Measurements from ENCODE around the gene ANGEL2.
A peak's percentile ranks its signal among the peaks of the same experiment; 100 is the strongest.

The ANGEL2 gene

DNA sequence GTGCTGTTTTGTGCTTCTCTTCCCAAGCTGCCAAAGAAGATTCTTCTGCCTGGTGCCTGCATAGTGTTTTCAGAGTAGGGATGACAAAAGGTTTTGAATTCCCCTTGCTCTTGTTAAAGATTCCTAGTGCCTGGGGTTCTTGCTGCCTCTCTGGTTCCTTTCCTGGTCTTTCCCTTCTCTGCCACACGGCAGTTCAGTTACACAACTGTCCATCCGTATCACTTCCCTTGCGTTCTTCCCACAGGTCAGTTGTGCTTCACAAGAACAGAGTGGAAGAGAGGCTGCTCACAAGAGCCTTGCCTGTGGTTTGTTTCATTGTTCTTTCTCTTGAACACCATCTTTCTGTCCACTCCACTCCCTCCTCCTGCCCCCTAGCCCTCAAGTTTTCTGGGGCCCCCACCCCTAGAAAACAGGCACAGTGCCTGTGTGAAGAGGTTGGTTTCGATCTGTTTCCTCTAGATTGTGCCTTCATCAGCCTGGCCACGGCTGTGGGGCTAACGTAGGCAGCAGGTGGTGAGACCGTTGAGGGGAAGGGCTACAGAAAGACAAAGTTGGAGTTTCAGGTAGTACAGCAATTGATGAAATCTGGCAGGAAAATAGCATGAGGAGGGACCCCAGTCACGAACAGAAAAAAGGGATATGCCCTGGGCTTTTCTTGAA is 59.6 kb downstream of the ANGEL2 start:
- Mint-ChIP-seq H3K4me1 (ENCODE audit: low read depth) (peaks cover 3% of the 10 kb centered on the region), H3K9me3 (no peaks in the 10 kb centered on the region), H3K27me3 (ENCODE audit: low read depth) (peaks cover 48% of the 10 kb centered on the region), H3K36me3 (ENCODE audit: low read depth) (no peaks in the 10 kb centered on the region), H3K27ac (no peak overlapping the region), H3K4me3 (no peak overlapping the region)

DNA sequence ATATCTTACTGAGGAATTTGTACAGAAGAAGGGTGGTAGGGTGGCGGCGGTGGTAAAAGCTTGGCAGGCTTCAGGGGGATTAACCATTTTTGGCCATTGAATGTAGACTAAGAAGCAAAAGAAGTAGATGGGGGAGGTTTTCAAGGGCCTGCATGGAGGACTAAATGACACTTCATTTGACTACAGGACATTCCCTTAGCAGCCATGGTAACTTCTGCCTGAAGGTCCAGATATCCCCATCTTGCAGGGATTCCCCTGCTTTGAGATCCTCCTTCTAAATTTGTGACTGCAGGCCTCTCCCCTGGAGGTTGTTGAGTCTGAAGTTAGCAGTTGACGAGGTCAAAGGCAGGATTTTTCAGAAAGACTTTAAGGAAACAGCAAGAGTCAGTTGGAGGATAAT is 60.6 kb downstream of the ANGEL2 start:
- no peaks in the 10 kb centered on the region for H3K36me3 Mint-ChIP-seq (ENCODE audit: low read depth)
- peaks cover 8% of the 10 kb centered on the region for H3K4me1 Mint-ChIP-seq (ENCODE audit: low read depth)
- no peak overlapping the region for H3K27ac Mint-ChIP-seq
- H3K4me3 Mint-ChIP-seq, result no peak overlapping the region
- H3K9me3 Mint-ChIP-seq, result no peaks in the 10 kb centered on the region
- peaks cover 58% of the 10 kb centered on the region for H3K27me3 Mint-ChIP-seq (ENCODE audit: low read depth)

DNA sequence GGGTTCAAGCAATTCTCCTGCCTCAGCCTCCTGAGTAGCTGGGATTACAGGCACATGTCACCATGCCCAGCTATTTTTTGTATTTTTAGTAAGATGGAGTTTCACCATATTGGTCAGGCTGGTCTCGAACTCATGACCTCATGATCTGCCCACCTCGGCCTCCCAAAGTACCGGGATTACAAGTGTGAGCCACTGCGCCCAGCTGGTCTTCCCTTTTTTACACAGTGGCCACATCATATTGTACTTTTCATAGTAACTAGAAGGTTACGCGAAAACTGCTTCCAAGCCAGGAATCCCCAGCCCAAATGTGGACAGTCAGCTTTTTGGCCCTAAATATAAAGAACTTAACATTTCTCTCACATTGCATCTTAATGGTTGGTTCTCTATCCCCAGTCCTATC is 61.2 kb downstream of the ANGEL2 start:
- peaks cover 64% of the 10 kb centered on the region for H3K27me3 Mint-ChIP-seq (ENCODE audit: low read depth)
- H3K36me3 Mint-ChIP-seq (ENCODE audit: low read depth), result no peaks in the 10 kb centered on the region
- no peak overlapping the region for H3K27ac Mint-ChIP-seq
- H3K4me3 Mint-ChIP-seq, result no peak overlapping the region
- peaks cover 11% of the 10 kb centered on the region for H3K4me1 Mint-ChIP-seq (ENCODE audit: low read depth)
- no peaks in the 10 kb centered on the region for H3K9me3 Mint-ChIP-seq

DNA sequence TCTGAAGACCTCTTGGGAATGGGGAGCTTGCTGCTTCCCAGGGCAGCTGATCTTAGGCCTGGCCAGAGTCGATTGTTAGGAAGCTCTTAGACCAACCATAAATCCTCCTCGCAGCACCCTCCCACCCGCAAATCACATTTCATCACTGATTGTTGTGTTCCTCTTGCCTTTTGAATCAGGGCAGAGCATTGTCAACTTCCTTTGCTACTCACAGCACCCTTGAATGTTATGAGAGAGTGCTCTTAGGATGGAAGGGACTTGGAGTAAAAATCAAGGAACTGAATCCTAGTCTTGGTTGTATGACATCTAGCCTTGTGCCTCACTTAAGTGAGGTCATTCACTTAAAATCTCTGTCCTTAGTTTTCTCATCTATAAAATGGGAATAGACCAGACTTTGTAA is 62.3 kb downstream of the ANGEL2 start:
- peaks cover 11% of the 10 kb centered on the region for H3K4me1 Mint-ChIP-seq (ENCODE audit: low read depth)
- no peaks in the 10 kb centered on the region for H3K36me3 Mint-ChIP-seq (ENCODE audit: low read depth)
- no peak overlapping the region for H3K27ac Mint-ChIP-seq
- H3K9me3 Mint-ChIP-seq, result no peaks in the 10 kb centered on the region
- H3K4me3 Mint-ChIP-seq, result peak overlapping the region; percentile 2
- H3K27me3 Mint-ChIP-seq (ENCODE audit: low read depth), result peaks cover 73% of the 10 kb centered on the region

DNA sequence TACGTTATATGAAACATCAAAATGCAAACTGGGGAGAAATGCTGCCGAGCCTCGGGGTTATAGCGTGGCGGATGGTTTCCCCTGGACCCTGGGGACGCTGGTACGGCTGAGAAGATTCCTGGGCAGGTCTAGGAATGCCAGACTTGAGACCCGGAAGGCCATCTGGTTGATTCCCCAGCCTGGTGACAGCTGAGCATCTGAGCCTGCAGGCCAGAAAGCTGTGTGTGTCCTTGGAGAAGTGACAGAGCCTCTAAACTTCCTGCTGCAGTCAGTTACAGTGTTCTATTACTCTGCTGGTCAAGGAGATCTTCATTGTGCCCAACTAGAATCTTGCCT is 63.1 kb downstream of the ANGEL2 start:
- H3K4me1 Mint-ChIP-seq (ENCODE audit: low read depth), result peaks cover 11% of the 10 kb centered on the region
- H3K27me3 Mint-ChIP-seq (ENCODE audit: low read depth), result peaks cover 77% of the 10 kb centered on the region
- H3K27ac Mint-ChIP-seq, result no peak overlapping the region
- no peaks in the 10 kb centered on the region for H3K36me3 Mint-ChIP-seq (ENCODE audit: low read depth)
- H3K9me3 Mint-ChIP-seq, result no peaks in the 10 kb centered on the region
- no peak overlapping the region for H3K4me3 Mint-ChIP-seq

DNA sequence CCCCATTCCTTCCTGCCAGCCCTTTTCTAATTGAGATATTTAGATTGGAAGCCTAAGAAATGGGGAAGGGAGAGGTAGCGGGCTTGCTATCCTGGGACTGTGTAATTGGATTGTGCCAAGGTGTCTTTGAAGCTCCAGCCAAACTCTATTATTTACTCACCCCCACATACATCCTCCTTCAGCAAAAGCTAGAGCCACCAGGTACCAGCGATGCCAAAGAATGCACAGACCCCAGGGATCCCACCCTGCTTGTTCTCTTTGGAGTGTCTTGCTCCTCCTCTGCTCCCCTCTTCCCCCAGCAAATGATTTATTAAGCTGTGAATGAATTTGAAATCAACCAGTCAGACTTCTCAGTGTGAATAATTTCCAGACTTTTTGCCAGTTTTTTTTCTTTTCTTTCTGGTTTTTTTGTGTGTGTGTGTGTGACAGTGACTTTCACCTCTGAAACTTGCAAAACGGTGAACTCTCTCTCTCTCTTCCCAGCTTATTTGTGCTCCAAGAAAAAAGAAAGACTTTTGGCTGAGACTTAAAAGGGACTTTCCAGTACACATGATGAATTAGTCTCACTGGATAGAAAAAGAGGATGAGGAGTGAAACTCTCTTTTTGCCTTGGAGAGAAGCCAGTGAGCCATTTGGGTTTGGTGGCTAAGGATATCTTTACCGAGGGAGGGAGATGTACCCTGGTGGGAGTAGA is 63.6 kb downstream of the ANGEL2 start:
- no peak overlapping the region for H3K27ac Mint-ChIP-seq
- H3K27me3 Mint-ChIP-seq (ENCODE audit: low read depth), result peaks cover 77% of the 10 kb centered on the region
- H3K36me3 Mint-ChIP-seq (ENCODE audit: low read depth), result no peaks in the 10 kb centered on the region
- H3K4me1 Mint-ChIP-seq (ENCODE audit: low read depth), result peaks cover 11% of the 10 kb centered on the region
- H3K4me3 Mint-ChIP-seq, result peak overlapping the region; percentile 60
- no peaks in the 10 kb centered on the region for H3K9me3 Mint-ChIP-seq

DNA sequence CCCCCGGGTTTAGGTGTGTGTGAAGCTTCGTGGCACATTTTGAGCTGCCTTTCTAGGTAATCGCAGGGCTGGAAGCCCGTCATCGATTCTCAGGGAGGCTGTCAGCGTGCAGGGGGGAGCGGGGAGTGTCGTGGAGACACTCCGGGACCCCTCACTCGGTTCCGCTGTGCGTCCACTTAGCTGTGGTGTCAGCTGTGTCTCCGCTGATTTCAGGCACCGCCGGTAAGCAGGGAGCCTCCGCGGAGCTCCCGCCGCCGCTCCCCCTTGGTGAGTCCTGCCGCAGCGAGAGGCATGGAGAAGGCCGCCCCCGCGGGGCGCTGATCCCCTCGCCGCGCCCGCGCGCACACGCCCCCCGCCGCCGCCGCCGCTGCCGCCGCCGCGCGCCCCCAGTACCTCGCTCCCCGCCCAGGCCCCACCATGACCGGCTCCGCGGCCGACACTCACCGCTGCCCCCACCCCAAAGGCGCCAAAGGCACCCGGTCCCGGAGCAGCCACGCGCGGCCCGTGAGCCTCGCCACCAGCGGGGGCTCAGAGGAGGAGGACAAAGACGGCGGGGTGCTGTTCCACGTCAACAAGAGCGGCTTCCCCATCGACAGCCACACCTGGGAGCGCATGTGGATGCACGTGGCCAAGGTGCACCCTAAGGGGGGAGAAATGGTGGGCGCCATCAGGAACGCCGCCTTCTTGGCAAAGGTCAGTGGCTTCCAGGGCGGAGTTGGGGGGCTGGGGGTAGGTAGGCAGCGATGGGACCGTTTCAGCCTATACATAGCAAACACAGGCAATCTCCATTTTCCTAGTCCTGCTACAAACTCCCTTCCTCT is 64.3 kb downstream of the ANGEL2 start:
- Mint-ChIP-seq H3K4me1 (ENCODE audit: low read depth) (peaks cover 11% of the 10 kb centered on the region), H3K9me3 (no peaks in the 10 kb centered on the region), H3K27ac (no peak overlapping the region), H3K4me3 (peak overlapping the region; percentile 82), H3K27me3 (ENCODE audit: low read depth) (peaks cover 73% of the 10 kb centered on the region), H3K36me3 (ENCODE audit: low read depth) (no peaks in the 10 kb centered on the region)

DNA sequence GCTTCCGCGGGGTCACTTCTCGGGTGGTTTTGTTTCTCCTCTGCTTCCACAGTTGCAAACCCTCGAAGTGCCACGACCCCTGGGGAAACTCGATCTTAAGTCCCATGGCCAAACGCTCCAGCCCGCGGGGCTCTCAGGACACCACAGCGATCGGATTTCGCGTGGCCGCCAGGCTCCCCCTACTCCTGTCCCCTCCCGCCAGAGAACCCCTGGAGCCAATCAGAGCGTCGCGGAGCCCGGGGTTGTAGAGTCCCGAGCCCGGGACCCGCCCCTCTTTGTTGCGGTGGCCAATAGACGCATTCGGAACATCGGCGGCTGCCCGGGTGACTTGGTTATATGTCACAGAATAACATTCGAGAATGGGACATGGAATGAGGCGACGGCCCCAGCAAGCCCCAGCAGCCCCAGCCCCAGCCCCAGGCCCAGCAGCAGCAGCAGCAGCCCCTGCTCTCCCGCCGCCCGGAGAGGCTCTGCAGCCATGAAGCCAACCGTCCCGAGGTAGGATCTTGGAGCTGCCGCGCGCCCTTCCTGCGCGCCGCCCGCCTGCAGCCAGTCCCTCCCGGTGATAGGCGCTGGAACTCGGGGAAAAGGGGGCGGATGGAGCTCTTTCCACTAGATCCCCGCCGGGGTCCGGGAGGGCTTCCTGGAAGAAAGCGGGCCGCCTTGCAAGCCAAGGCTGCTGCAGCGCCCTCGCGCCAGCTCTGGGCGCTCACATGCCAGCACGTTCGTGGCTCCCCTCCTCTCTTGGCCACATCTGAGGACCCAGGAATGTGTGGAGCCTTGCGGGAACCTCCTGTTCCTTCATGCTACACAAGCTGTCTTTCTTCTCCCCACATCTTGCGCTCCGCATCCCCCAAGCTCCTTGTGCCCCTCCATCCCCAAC is 65.2 kb downstream of the ANGEL2 start, which contains the start of gene VASH2:
Gene VASH2, plus strand, starts transcription at position 299 of the 883 bp plus-strand sequence. CDS start 1,002 bp downstream, outside the sequence.
- no peaks in the 10 kb centered on the region for H3K36me3 Mint-ChIP-seq (ENCODE audit: low read depth)
- peaks cover 11% of the 10 kb centered on the region for H3K4me1 Mint-ChIP-seq (ENCODE audit: low read depth)
- peak within 1 kb of the TSS; percentile 82 for H3K4me3 Mint-ChIP-seq
- peaks cover 65% of the 10 kb centered on the region for H3K27me3 Mint-ChIP-seq (ENCODE audit: low read depth)
- H3K27ac Mint-ChIP-seq, result no peak within 1 kb of the TSS
- H3K9me3 Mint-ChIP-seq, result no peaks in the 10 kb centered on the region

DNA sequence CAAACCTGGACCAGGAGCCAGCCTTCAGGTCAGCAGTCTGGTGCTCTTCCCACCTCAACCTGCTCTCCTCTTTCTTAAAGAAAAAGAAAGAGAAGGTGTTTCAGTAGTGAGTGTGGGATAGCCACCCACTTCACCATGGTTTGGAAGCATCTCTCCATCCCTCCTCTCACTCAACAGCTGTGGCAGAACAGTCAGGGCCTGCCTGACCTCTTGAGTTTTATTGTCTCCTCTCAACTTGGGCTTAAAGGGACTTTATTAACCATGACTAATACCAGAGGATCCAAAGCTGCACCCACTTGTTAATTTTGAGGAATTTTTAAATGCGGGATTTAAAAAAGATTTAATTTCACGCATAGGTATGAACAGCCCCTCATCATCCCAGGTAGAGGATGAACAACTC is 65.9 kb downstream of the ANGEL2 start:
- Mint-ChIP-seq H3K27ac (no peak overlapping the region), H3K9me3 (no peaks in the 10 kb centered on the region)

DNA sequence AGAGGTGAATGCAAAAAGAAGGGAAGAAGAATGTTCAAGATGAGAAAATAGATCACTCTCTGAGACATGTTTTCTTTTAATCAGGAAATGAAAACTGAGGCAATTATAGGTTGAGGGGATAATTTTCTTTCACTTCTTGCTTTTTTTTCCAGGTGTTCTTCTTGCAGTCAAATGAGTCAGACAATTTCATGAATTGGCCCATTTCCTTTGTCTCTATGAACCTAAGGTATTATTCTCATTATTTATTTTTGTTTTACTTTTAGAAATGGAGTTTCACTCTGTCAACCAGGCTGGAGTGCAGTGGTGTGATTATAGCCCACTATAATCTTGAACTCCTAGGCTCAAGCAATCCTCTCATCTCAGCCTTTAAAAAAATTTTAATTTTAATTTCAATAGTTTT is 68.8 kb downstream of the ANGEL2 start:
- no peak overlapping the region for H3K27ac Mint-ChIP-seq
- peaks cover 8% of the 10 kb centered on the region for H3K4me1 Mint-ChIP-seq (ENCODE audit: low read depth)
- peaks cover 38% of the 10 kb centered on the region for H3K27me3 Mint-ChIP-seq (ENCODE audit: low read depth)
- no peaks in the 10 kb centered on the region for H3K9me3 Mint-ChIP-seq
- H3K4me3 Mint-ChIP-seq, result no peak overlapping the region
- H3K36me3 Mint-ChIP-seq (ENCODE audit: low read depth), result no peaks in the 10 kb centered on the region

More for the DNA sequence above, 65.9 kb downstream of the ANGEL2 start:
- Mint-ChIP-seq H3K4me3 (peak overlapping the region; percentile 82), H3K27me3 (ENCODE audit: low read depth) (peaks cover 61% of the 10 kb centered on the region), H3K4me1 (ENCODE audit: low read depth) (peaks cover 11% of the 10 kb centered on the region), H3K36me3 (ENCODE audit: low read depth) (no peaks in the 10 kb centered on the region)

DNA sequence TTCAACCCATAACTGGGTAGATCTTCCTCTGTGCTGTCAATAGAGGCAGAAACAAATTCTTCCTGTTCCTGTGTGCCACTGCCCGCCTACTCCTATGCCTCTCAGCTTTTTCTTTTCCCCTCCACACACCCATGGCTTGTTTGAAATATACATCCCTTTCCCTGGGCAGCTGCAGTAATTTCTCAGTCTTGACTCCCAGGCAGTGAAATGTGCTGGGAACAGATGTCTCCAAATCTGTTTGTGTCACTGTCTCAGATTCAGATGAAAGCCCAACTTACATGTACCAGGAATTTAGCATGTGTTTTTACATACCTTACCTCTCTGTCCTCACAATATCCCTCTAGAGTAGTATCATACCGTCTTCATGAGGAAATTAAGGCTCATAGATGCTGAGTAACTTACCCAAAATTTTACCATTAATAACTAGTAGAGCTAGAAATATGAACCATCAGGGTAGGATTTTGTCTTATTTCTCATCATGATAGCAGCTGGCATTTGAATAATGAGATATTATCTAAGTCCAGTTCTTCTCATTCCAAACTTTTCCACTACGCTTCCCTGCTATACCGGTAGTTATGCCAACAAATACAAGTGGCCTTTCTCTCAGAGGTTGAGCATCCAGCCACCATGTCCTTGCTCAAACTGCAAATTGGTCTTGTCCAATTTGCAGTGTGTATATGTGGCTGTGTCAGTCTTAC is 70.1 kb downstream of the ANGEL2 start:
- Mint-ChIP-seq H3K27ac (no peak overlapping the region), H3K9me3 (no peaks in the 10 kb centered on the region), H3K36me3 (ENCODE audit: low read depth) (no peaks in the 10 kb centered on the region), H3K4me1 (ENCODE audit: low read depth) (peaks cover 6% of the 10 kb centered on the region), H3K4me3 (no peak overlapping the region), H3K27me3 (ENCODE audit: low read depth) (peaks cover 41% of the 10 kb centered on the region)

DNA sequence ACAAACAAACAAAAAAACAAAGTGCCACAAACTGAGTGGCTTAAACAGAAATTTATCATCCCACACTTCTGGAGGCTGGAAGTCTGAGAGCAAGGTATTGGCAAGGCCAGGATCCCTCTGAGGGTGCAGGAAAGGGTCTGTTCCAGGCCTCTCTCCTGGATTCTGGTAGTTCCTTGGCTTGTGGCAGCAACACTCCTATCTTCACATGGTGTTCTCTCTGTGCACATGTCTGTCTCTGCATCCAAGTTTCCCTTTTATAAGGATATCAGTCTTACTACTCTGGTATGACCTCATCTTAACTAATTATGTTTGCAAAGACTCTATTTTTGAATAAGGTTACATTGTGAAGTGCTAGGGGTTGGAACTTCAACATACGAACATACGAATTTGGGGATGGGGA is 70.6 kb downstream of the ANGEL2 start:
- no peak overlapping the region for H3K27ac Mint-ChIP-seq
- H3K4me3 Mint-ChIP-seq, result no peak overlapping the region
- peaks cover 3% of the 10 kb centered on the region for H3K4me1 Mint-ChIP-seq (ENCODE audit: low read depth)
- peaks cover 36% of the 10 kb centered on the region for H3K27me3 Mint-ChIP-seq (ENCODE audit: low read depth)
- no peaks in the 10 kb centered on the region for H3K36me3 Mint-ChIP-seq (ENCODE audit: low read depth)
- H3K9me3 Mint-ChIP-seq, result no peaks in the 10 kb centered on the region

DNA sequence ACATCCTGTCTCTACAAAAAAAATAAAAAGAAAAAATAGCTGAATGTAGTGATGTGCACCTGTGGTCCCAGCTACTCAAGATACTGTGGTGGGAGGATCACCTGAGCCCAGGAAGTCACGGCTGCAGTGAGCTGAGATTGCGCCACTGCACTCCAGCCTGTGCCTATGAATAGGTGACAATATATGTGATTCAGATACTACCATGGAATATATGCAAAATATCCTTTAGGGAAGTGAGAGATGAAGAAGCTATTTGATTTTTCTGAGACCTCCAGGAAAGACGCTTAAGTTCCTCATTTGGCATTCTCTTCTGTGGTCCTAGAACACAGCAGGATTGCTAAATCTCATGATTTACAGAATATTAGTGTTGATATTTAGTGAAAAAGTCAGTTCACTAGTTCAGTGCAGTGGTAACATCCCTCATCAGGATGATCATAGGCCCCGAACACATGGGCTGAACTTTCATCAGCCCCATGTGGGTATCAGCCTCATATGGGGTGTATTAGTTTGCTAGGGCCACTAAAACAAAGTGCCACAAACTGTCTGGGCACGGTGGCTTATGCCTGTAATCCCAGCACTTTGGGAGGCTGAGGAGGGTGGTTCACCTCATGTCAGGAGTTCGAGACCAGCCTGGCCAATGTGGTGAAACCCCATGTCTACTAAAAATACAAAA is 71.3 kb downstream of the ANGEL2 start:
- Mint-ChIP-seq H3K4me1 (ENCODE audit: low read depth) (no peaks in the 10 kb centered on the region), H3K36me3 (ENCODE audit: low read depth) (no peaks in the 10 kb centered on the region), H3K27me3 (ENCODE audit: low read depth) (peaks cover 35% of the 10 kb centered on the region), H3K9me3 (no peaks in the 10 kb centered on the region), H3K4me3 (no peak overlapping the region), H3K27ac (no peak overlapping the region)
